HCT116 (cell line): Measurements from ENCODE around the gene NDUFB2. TPM values are rescaled to one million over a fixed set of nuclear protein-coding genes. Genes with fewer than 3 reads are reported as not detected.
"Not testable (repeated sequence)": the region's sequence is repeated elsewhere in the genome, so short reads cannot be mapped to it uniquely, and the experiment has no call there.

Experiments used
- ATAC-seq: fragments of 200-7000 bp; cut with Tn5 transposase; 2 replicates; pipeline ENCODE4 v1.9.1; 2020; ENCODE audit warnings: mild to moderate bottlenecking, moderate library complexity
- BruUV-seq: library from RNA; stranded (reverse); fragments of 400-500 nt; replicated peaks from 2 replicates; lab custom pipeline; 2021; lab: Mats Ljungman, UMichigan
- CTCF ChIA-PET: fragments of 300-600 bp; sonication (Branson Sonifier 250); formaldehyde crosslinking; loops from one replicate; lab custom pipeline; 2021; ENCODE audit warnings: antibody characterized with exemption; lab: Charles Lee
- POLR2A ChIA-PET: fragments of 300-600, 350-600 bp; sonication (Branson Sonifier 250); formaldehyde crosslinking; loops from one replicate; lab custom pipeline; 2021; ENCODE audit warnings: antibody characterized with exemption; lab: Charles Lee
- RAD21 ChIA-PET, 2 experiments: fragments of 300-600 bp; sonication (Branson Sonifier 250); formaldehyde crosslinking; loops; one replicate each; lab custom pipeline; 2023; ENCODE audit warnings: low total read pairs in 2 of 2; ENCODE audit not compliant: uncharacterized antibody in 2 of 2, unreplicated experiment in 2 of 2, low non-redundant PET in 1 of 2; lab: Charles Lee
- DNase-seq: peaks from one replicate; pipeline ENCODE4 v3.0.0-alpha.2; 2010; ENCODE audit warnings: low read depth, low spot score
- H2AFZ ChIP-seq: fragments of 200-600 bp; shearing (Covaris generic), sonication (generic); 2 replicates; pipeline ENCODE4 v1.6.1; 2017; ENCODE audit warnings: low read depth, mixed run types, mixed read lengths, antibody characterized with exemption, low read length; ENCODE audit not compliant: poor library complexity, severe bottlenecking
- H3K27ac ChIP-seq: 2 replicates; pipeline ENCODE4 v1.5.1; 2012; ENCODE audit warnings: low read depth, low read length
- H3K27me3 ChIP-seq: fragments of 200-600 bp; sonication (generic); 2 replicates; pipeline ENCODE4 v1.6.1; 2016; ENCODE audit warnings: mixed run types, low read length, mixed read lengths; ENCODE audit not compliant: insufficient read depth
- H3K36me3 ChIP-seq, 2 experiments: fragments of 200-500 bp in 1 of 2; fragments of 200-600 bp in 1 of 2; sonication (Bioruptor generic) in 1 of 2; sonication (generic) in 1 of 2; 2 replicates each; pipeline versions ENCODE4 v1.5.1 to v1.6.1; 2014 to 2016; ENCODE audit warnings: low read length in 2 of 2, inconsistent platforms in 1 of 2, mixed read lengths in 1 of 2, mixed run types in 1 of 2; ENCODE audit not compliant: insufficient read depth in 2 of 2, control insufficient read depth in 1 of 2
- H3K4me1 ChIP-seq, 2 experiments: fragments of 200-600 bp in 1 of 2; sonication (generic) in 1 of 2; 2 replicates each; pipeline versions ENCODE4 v1.5.1 to v1.6.1; 2012 to 2017; ENCODE audit warnings: low read length in 2 of 2, inconsistent platforms in 1 of 2, mild to moderate bottlenecking in 1 of 2, mixed read lengths in 1 of 2, mixed run types in 1 of 2, moderate library complexity in 1 of 2; ENCODE audit not compliant: insufficient read depth in 2 of 2, control insufficient read depth in 1 of 2
- H3K4me2 ChIP-seq: fragments of 200-600 bp; sonication (generic); 2 replicates; pipeline ENCODE4 v1.6.1; 2017; ENCODE audit warnings: mixed run types, low read length, mixed read lengths
- H3K4me3 ChIP-seq, 2 experiments: fragments of 200-600 bp in 1 of 2; sonication (generic) in 1 of 2; replicated peaks in 1 of 2; 2 replicates each; pipeline ENCODE4 v1.5.1; 2011 to 2016; ENCODE audit warnings: low read length in 2 of 2, control low read depth in 1 of 2, low read depth in 1 of 2, mild to moderate bottlenecking in 1 of 2, mixed read lengths in 1 of 2, mixed run types in 1 of 2
- H3K79me2 ChIP-seq: fragments of 200-600 bp; sonication (generic); 2 replicates; pipeline ENCODE4 v1.6.1; 2017; ENCODE audit warnings: mild to moderate bottlenecking, mixed run types, low read length, moderate library complexity, mixed read lengths; ENCODE audit not compliant: insufficient read depth
- H3K9ac ChIP-seq: fragments of 200-600 bp; sonication (generic); 2 replicates; pipeline ENCODE4 v1.6.1; 2016; ENCODE audit warnings: low read length, mixed read lengths
- H3K9me2 ChIP-seq: fragments of 200-600 bp; sonication (generic), shearing (Covaris generic); 2 replicates; pipeline ENCODE4 v1.6.1; 2017; ENCODE audit warnings: mixed run types, mild to moderate bottlenecking, moderate library complexity; ENCODE audit not compliant: insufficient read depth
- H3K9me3 ChIP-seq, 2 experiments: fragments of 200-500 bp in 1 of 2; fragments of 200-600 bp in 1 of 2; sonication (Bioruptor generic) in 1 of 2; sonication (generic) in 1 of 2; 2 replicates each; pipeline ENCODE4 v1.6.1; 2014 to 2017; ENCODE audit warnings: low read length in 2 of 2, mixed read lengths in 2 of 2, inconsistent platforms in 1 of 2, low read depth in 1 of 2, mild to moderate bottlenecking in 1 of 2, mixed run types in 1 of 2, moderate library complexity in 1 of 2; ENCODE audit not compliant: control insufficient read depth in 1 of 2, insufficient read depth in 1 of 2
- H4K20me1 ChIP-seq: fragments of 200-600 bp; sonication (generic), shearing (Covaris generic); 2 replicates; pipeline ENCODE4 v1.6.1; 2017; ENCODE audit warnings: mixed run types, mild to moderate bottlenecking, moderate library complexity; ENCODE audit not compliant: insufficient read depth
- ATF3 ChIP-seq: IDR thresholded peaks from 2 replicates; pipeline ENCODE4 v1.6.1; 2012
- CBX3 ChIP-seq: IDR thresholded peaks from 2 replicates; pipeline ENCODE4 v1.6.1; 2012; ENCODE audit warnings: low read depth
- CEBPB ChIP-seq: IDR thresholded peaks from 2 replicates; pipeline ENCODE4 v1.6.1; 2012; ENCODE audit warnings: low read depth
- EGR1 ChIP-seq: IDR thresholded peaks from 2 replicates; pipeline ENCODE4 v1.6.1; 2012; ENCODE audit warnings: low read depth
- EZH2 ChIP-seq: fragments of 200-600 bp; sonication (generic); IDR thresholded peaks from 2 replicates; pipeline ENCODE4 v1.6.1; 2017; ENCODE audit warnings: antibody characterized with exemption, mixed run types
- EZH2phosphoT487 ChIP-seq: fragments of 200-600 bp; IDR thresholded peaks from 2 replicates; pipeline ENCODE4 v1.6.1; 2018; ENCODE audit warnings: antibody characterized with exemption, borderline replicate concordance
- MAX ChIP-seq: IDR thresholded peaks from 2 replicates; pipeline ENCODE4 v1.6.1; 2012
- POLR2AphosphoS5 ChIP-seq: IDR thresholded peaks from 2 replicates; pipeline ENCODE4 v1.6.1; 2011; ENCODE audit warnings: mild to moderate bottlenecking, low read depth, low read length, moderate library complexity
- RAD21 ChIP-seq: IDR thresholded peaks from 2 replicates; pipeline ENCODE4 v1.6.1; 2012; ENCODE audit warnings: low read depth, mild to moderate bottlenecking
- SIN3A ChIP-seq: IDR thresholded peaks from 2 replicates; pipeline ENCODE4 v1.6.1; 2012; ENCODE audit warnings: low read depth
- SP1 ChIP-seq: IDR thresholded peaks from 2 replicates; pipeline ENCODE4 v1.6.1; 2012; ENCODE audit warnings: low read depth
- ZBTB33 ChIP-seq: IDR thresholded peaks from 2 replicates; pipeline ENCODE4 v1.6.1; 2011; ENCODE audit warnings: mild to moderate bottlenecking, low read length, moderate library complexity; ENCODE audit not compliant: insufficient replicate concordance; ENCODE audit errors: extremely low read depth
- ZFX ChIP-seq: fragments of 450-650 bp; IDR thresholded peaks from 2 replicates; pipeline ENCODE4 v1.6.1; 2017
- intact Hi-C: fragments of 100-400 bp; cut with micrococcal nuclease; formaldehyde crosslinking; loops from 2 replicates; pipeline ENCODE4 v1.10.0; 2022
- total RNA-seq: library from RNA; stranded (reverse); gene quantifications from one replicate; pipeline ENCODE4 v1.2.1, GENCODE V29; 2021; ENCODE audit not compliant: unreplicated experiment

Gene NDUFB2
- total RNA-seq, 1 experiment from 2014 or later = 143 TPM

GRCh38 chr7:140707132-140707531 lies 10.6 kb downstream of the NDUFB2 start:
- ChIA-PET POLR2A (no interaction called here), RAD21 (no interaction called here), CTCF (no interaction called here)
- peaks cover 19% of the 10 kb centered on the region for H3K79me2 ChIP-seq
- no peaks in the 10 kb centered on the region for H3K27me3 ChIP-seq
- no peak overlapping the region for H3K4me2 ChIP-seq
- no peaks in the 10 kb centered on the region for H3K9me2 ChIP-seq
- no peaks in the 10 kb centered on the region for H3K9me3 ChIP-seq
- H3K27ac ChIP-seq = no peak overlapping the region
- no peak for TF ChIP-seq RAD21
- TF ChIP-seq ZFX = no peak
- no peak for TF ChIP-seq MAX
- no peak for TF ChIP-seq ATF3
- TF ChIP-seq SP1 = no peak
- TF ChIP-seq CEBPB = no peak
- no peak for TF ChIP-seq SIN3A
- no peak for TF ChIP-seq EZH2
- no peak for TF ChIP-seq CBX3
- TF ChIP-seq EGR1 = no peak
- no peak for TF ChIP-seq POLR2AphosphoS5
- no peak for TF ChIP-seq EZH2phosphoT487
- no peak for TF ChIP-seq ZBTB33
- H2AFZ ChIP-seq = no peak overlapping the region
- peaks cover 8% of the 10 kb centered on the region in 2 experiments; a peak in 2 of 4 replicates for H3K36me3 ChIP-seq
- no peaks in the 10 kb centered on the region for H3K4me1 ChIP-seq
- no peak overlapping the region for H3K9ac ChIP-seq
- no peaks in the 10 kb centered on the region for H4K20me1 ChIP-seq
- intact Hi-C loops = no loop called here
- no TSS peak for BruUV-seq
- DNase-seq (no peak), ATAC-seq (no peak)
- H3K4me3 ChIP-seq = no peak overlapping the region

GRCh38 chr7:140708764-140709163 lies 12.3 kb downstream of the NDUFB2 start:
- H3K9me2 ChIP-seq, POLR2A ChIA-PET, H2AFZ ChIP-seq, H4K20me1 ChIP-seq, H3K4me2 ChIP-seq, BruUV-seq, H3K27ac ChIP-seq, DNase-seq, RAD21 ChIA-PET, H3K4me3 ChIP-seq, H3K79me2 ChIP-seq, H3K4me1 ChIP-seq, ATAC-seq, H3K9ac ChIP-seq, CTCF ChIA-PET, H3K36me3 ChIP-seq, H3K9me3 ChIP-seq, H3K27me3 ChIP-seq, intact Hi-C loops: not testable (repeated sequence)

- H2AFZ ChIP-seq, H3K4me2 ChIP-seq, H3K9me3 ChIP-seq, DNase-seq, H3K4me3 ChIP-seq, H3K36me3 ChIP-seq, H4K20me1 ChIP-seq, H3K79me2 ChIP-seq, H3K9ac ChIP-seq, H3K27ac ChIP-seq, intact Hi-C loops, H3K9me2 ChIP-seq, POLR2A ChIA-PET, CTCF ChIA-PET, RAD21 ChIA-PET, H3K27me3 ChIP-seq, H3K4me1 ChIP-seq, BruUV-seq, ATAC-seq: not testable (repeated sequence)
These were observed 15.9 kb downstream of the NDUFB2 start for GRCh38 chr7:140712392-140712791.
